ENCODE results near the gene ACOT7. TPM values are rescaled to one million over a fixed set of nuclear protein-coding genes. Genes with fewer than 3 reads are reported as not detected.
"Not testable (repeated sequence)": the region's sequence is repeated elsewhere in the genome, so short reads cannot be mapped to it uniquely, and the experiment has no call there.

Gene ACOT7
- total RNA-seq, 1 donor from 2014 or later: 48.1 TPM

GRCh38 chr1:6401673-6402072, 8.1 kb upstream of the ACOT7 start:
- Mint-ChIP-seq H3K4me1 (ENCODE audit: low read depth) (no peaks in the 10 kb centered on the region), H3K27me3 (ENCODE audit: low read depth) (peaks cover 4% of the 10 kb centered on the region), H3K4me3 (ENCODE audit: unreplicated experiment) (no peak overlapping the region)

GRCh38 chr1:6399294-6399693, 5.7 kb upstream of the ACOT7 start:
- Mint-ChIP-seq H3K27me3 (ENCODE audit: low read depth) (peaks cover 4% of the 10 kb centered on the region), H3K9me3 (ENCODE audit: low read depth) (no peaks in the 10 kb centered on the region), H3K36me3 (ENCODE audit: low read depth) (no peaks in the 10 kb centered on the region), H3K4me1 (ENCODE audit: low read depth) (peaks cover under 1% of the 10 kb centered on the region), H3K4me3 (ENCODE audit: unreplicated experiment) (no peak overlapping the region), H3K27ac (ENCODE audit: unreplicated experiment) (no peak overlapping the region)
- TF ChIP-seq, protein P1, sequence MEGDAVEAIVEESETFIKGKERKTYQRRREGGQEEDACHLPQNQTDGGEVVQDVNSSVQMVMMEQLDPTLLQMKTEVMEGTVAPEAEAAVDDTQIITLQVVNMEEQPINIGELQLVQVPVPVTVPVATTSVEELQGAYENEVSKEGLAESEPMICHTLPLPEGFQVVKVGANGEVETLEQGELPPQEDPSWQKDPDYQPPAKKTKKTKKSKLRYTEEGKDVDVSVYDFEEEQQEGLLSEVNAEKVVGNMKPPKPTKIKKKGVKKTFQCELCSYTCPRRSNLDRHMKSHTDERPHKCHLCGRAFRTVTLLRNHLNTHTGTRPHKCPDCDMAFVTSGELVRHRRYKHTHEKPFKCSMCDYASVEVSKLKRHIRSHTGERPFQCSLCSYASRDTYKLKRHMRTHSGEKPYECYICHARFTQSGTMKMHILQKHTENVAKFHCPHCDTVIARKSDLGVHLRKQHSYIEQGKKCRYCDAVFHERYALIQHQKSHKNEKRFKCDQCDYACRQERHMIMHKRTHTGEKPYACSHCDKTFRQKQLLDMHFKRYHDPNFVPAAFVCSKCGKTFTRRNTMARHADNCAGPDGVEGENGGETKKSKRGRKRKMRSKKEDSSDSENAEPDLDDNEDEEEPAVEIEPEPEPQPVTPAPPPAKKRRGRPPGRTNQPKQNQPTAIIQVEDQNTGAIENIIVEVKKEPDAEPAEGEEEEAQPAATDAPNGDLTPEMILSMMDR (IDR thresholded peaks at IDR 0.05): no peak
- no peak for DNase-seq (ENCODE audit: low spot score)

More at GRCh38 chr1:6401673-6402072, 8.1 kb upstream of the ACOT7 start:
- no peak for DNase-seq (ENCODE audit: low spot score)
- H3K36me3 Mint-ChIP-seq (ENCODE audit: low read depth): no peaks in the 10 kb centered on the region
- no peak overlapping the region for H3K27ac Mint-ChIP-seq (ENCODE audit: unreplicated experiment)
- TF ChIP-seq, protein P1 (IDR thresholded peaks at IDR 0.05): no peak
- H3K9me3 Mint-ChIP-seq (ENCODE audit: low read depth): no peaks in the 10 kb centered on the region

GRCh38 chr1:6397844-6398441, 4.4 kb upstream of the ACOT7 start:
- TF ChIP-seq, protein P1 (IDR thresholded peaks at IDR 0.05): no peak
- H3K36me3 Mint-ChIP-seq (ENCODE audit: low read depth): no peaks in the 10 kb centered on the region
- H3K27me3 Mint-ChIP-seq (ENCODE audit: low read depth): peaks cover 4% of the 10 kb centered on the region
- peaks cover 6% of the 10 kb centered on the region for H3K4me1 Mint-ChIP-seq (ENCODE audit: low read depth)
- no peak overlapping the region for H3K27ac Mint-ChIP-seq (ENCODE audit: unreplicated experiment)
- no peak for DNase-seq (ENCODE audit: low spot score)
- no peak overlapping the region for H3K4me3 Mint-ChIP-seq (ENCODE audit: unreplicated experiment)
- no peaks in the 10 kb centered on the region for H3K9me3 Mint-ChIP-seq (ENCODE audit: low read depth)

GRCh38 chr1:6396998-6397397, 3.4 kb upstream of the ACOT7 start:
- H3K9me3 Mint-ChIP-seq (ENCODE audit: low read depth): no peaks in the 10 kb centered on the region
- TF ChIP-seq, protein P1 (IDR thresholded peaks at IDR 0.05): peak; percentile 25
- no peaks in the 10 kb centered on the region for H3K36me3 Mint-ChIP-seq (ENCODE audit: low read depth)
- no peak overlapping the region for H3K27ac Mint-ChIP-seq (ENCODE audit: unreplicated experiment)
- DNase-seq (ENCODE audit: low spot score): no peak
- H3K4me1 Mint-ChIP-seq (ENCODE audit: low read depth): peaks cover 12% of the 10 kb centered on the region
- no peak overlapping the region for H3K4me3 Mint-ChIP-seq (ENCODE audit: unreplicated experiment)
- peaks cover 4% of the 10 kb centered on the region for H3K27me3 Mint-ChIP-seq (ENCODE audit: low read depth)

DNA sequence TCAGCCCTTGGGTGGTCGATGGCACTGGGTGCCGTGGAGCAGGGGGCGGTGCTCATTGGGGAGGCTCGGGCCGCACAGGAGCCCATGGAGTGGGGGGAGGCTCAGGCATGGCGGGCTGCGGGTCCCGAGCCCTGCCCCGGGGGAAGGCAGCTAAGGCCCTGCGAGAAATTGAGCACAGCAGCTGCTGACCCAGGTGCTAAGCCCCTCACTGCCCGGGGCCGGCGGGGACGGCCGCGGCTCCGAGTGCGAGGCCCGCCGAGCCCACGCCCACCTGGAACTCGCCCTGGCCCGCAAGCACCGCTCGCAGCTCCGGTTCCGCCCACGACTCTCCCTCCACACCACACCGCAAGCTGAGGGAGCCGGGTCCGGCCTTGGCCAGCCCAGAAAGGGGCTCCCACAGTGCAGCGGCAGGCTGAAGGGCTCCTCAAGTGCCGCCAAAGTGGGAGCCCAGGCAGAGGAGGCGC, 2.2 kb upstream of the ACOT7 start:
- H3K9me3 Mint-ChIP-seq (ENCODE audit: low read depth); H3K4me3 Mint-ChIP-seq (ENCODE audit: unreplicated experiment); DNase-seq (ENCODE audit: low spot score); H3K36me3 Mint-ChIP-seq (ENCODE audit: low read depth); H3K27me3 Mint-ChIP-seq (ENCODE audit: low read depth); H3K27ac Mint-ChIP-seq (ENCODE audit: unreplicated experiment): not testable (repeated sequence)
- peaks cover 17% of the 10 kb centered on the region for H3K4me1 Mint-ChIP-seq (ENCODE audit: low read depth)

DNA sequence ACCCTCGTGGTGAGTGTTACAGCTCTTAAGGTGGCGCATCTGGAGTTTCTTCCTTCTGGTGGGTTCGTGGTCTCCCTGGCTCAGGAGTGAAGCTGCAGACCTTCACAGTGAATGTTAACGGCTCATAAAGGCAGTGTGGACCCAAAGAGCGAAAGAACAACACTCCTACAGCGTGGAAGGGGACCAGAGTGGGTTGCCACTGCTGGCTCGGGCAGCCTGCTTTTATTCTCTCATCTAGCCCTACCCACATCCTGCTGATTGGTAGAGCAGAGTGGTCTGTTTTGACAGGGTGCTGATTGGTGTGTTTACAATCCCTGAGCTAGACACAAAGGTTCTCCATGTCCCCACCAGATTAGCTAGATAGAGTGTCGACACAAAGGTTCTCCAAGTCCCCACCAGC, 1.6 kb upstream of the ACOT7 start:
- not testable (repeated sequence) for DNase-seq (ENCODE audit: low spot score); H3K9me3 Mint-ChIP-seq (ENCODE audit: low read depth); H3K27ac Mint-ChIP-seq (ENCODE audit: unreplicated experiment); H3K36me3 Mint-ChIP-seq (ENCODE audit: low read depth); H3K27me3 Mint-ChIP-seq (ENCODE audit: low read depth)
- Mint-ChIP-seq H3K4me1 (ENCODE audit: low read depth) (peaks cover 17% of the 10 kb centered on the region), H3K4me3 (ENCODE audit: unreplicated experiment) (peak overlapping the region; percentile 35)
